CD14-positive monocyte (primary cell): Measurements from ENCODE around the gene NXPH4. TPM values are rescaled to one million over a fixed set of nuclear protein-coding genes. Genes with fewer than 3 reads are reported as not detected.

Source experiments
- DNase-seq, 3 donors: peaks; one replicate each; pipeline ENCODE4 v3.0.0-alpha.2; 2011 to 2022
- H2AFZ ChIP-seq: 2 replicates; pipeline ENCODE4 v1.6.0; 2012; ENCODE audit warnings: mild to moderate bottlenecking, low read depth, low read length, inconsistent platforms; ENCODE audit not compliant: insufficient read depth, poor library complexity, severe bottlenecking
- H3K27ac ChIP-seq, 2 donors: 1 replicate in 1 of 2; 2 replicates in 1 of 2; pipeline ENCODE4 v1.5.1; 2012 to 2013; ENCODE audit warnings: low read length in 2 of 2, control low read depth in 1 of 2, inconsistent platforms in 1 of 2, low read depth in 1 of 2, mild to moderate bottlenecking in 1 of 2
- H3K27me3 ChIP-seq, 2 donors: one replicate each; pipeline versions ENCODE4 v1.6.0 to v1.6.1; 2011 to 2013; ENCODE audit warnings: low read length in 2 of 2; ENCODE audit not compliant: control insufficient read depth in 2 of 2, insufficient read depth in 2 of 2
- H3K36me3 ChIP-seq, 2 donors: replicated peaks in 1 of 2; 1 replicate in 1 of 2; 2 replicates in 1 of 2; pipeline versions ENCODE4 v1.5.1 to v1.6.1; 2012 to 2013; ENCODE audit warnings: low read length in 2 of 2, control low read depth in 1 of 2, inconsistent platforms in 1 of 2, mild to moderate bottlenecking in 1 of 2; ENCODE audit not compliant: insufficient read depth in 2 of 2, control insufficient read depth in 1 of 2
- H3K4me1 ChIP-seq, 2 donors: 1 replicate in 1 of 2; 2 replicates in 1 of 2; pipeline versions ENCODE4 v1.5.1 to v1.6.1; 2012 to 2013; ENCODE audit warnings: low read length in 2 of 2, control low read depth in 1 of 2, inconsistent platforms in 1 of 2, mild to moderate bottlenecking in 1 of 2, moderate library complexity in 1 of 2; ENCODE audit not compliant: insufficient read depth in 2 of 2, control insufficient read depth in 1 of 2
- H3K4me2 ChIP-seq: replicated peaks from 2 replicates; pipeline ENCODE3; 2012; ENCODE audit warnings: low read length, moderate library complexity, mild to moderate bottlenecking; ENCODE audit not compliant: poor library complexity, severe bottlenecking; ENCODE audit errors: extremely low read depth
- H3K4me3 ChIP-seq, 3 experiments: fragments of 200-600 bp in 1 of 3; sonication (generic) in 1 of 3; replicated peaks in 1 of 3; 1 replicate in 2 of 3; 2 replicates in 1 of 3; pipeline ENCODE4 v1.5.1; 2011 to 2013; ENCODE audit warnings: low read length in 3 of 3, mild to moderate bottlenecking in 3 of 3, control low read depth in 2 of 3, low read depth in 2 of 3, inconsistent platforms in 1 of 3, moderate library complexity in 1 of 3
- H3K79me2 ChIP-seq: 2 replicates; pipeline ENCODE4 v1.6.0; 2012; ENCODE audit warnings: mild to moderate bottlenecking, control low read depth, inconsistent platforms, low read length, moderate library complexity; ENCODE audit not compliant: insufficient read depth
- H3K9ac ChIP-seq: 2 replicates; pipeline ENCODE4 v1.6.0; 2017; ENCODE audit warnings: low read length, mild to moderate bottlenecking; ENCODE audit not compliant: insufficient read depth, poor library complexity, severe bottlenecking
- H3K9me3 ChIP-seq, 2 donors: replicated peaks in 1 of 2; 1 replicate in 1 of 2; 2 replicates in 1 of 2; pipeline versions ENCODE4 v1.5.1 to v1.6.1; 2012 to 2013; ENCODE audit warnings: low read length in 2 of 2, control low read depth in 1 of 2; ENCODE audit not compliant: control insufficient read depth in 1 of 2, insufficient read depth in 1 of 2
- H4K20me1 ChIP-seq: 2 replicates; pipeline ENCODE4 v1.6.0; 2012; ENCODE audit warnings: mild to moderate bottlenecking, low read length, control low read depth, moderate library complexity; ENCODE audit not compliant: insufficient read depth
- H3K27ac Mint-ChIP-seq, 7 donors: one replicate each; pipeline ENCODE4 v1.8.0; 2020; ENCODE audit warnings: mild to moderate bottlenecking in 7 of 7, mixed read lengths in 7 of 7, moderate library complexity in 6 of 7, inconsistent platforms in 2 of 7
- H3K27me3 Mint-ChIP-seq, 3 donors: one replicate each; pipeline ENCODE4 v1.8.0; 2021 to 2022; ENCODE audit warnings: low read depth in 3 of 3, mild to moderate bottlenecking in 3 of 3, mixed read lengths in 3 of 3, moderate library complexity in 3 of 3, inconsistent platforms in 1 of 3
- H3K36me3 Mint-ChIP-seq, 2 donors: one replicate each; pipeline ENCODE4 v1.8.0; 2020; ENCODE audit warnings: mixed read lengths in 2 of 2, inconsistent platforms in 1 of 2, mild to moderate bottlenecking in 1 of 2
- H3K4me1 Mint-ChIP-seq: one replicate; pipeline ENCODE4 v1.8.0; 2020; ENCODE audit warnings: mild to moderate bottlenecking, mixed read lengths
- H3K4me3 Mint-ChIP-seq, 2 donors: one replicate each; pipeline ENCODE4 v1.8.0; 2020; ENCODE audit warnings: mild to moderate bottlenecking in 2 of 2, mixed read lengths in 2 of 2, moderate library complexity in 1 of 2
- H3K9me3 Mint-ChIP-seq, 7 donors: one replicate each; pipeline ENCODE4 v1.8.0; 2020 to 2022; ENCODE audit warnings: mixed read lengths in 7 of 7, mild to moderate bottlenecking in 6 of 7, moderate library complexity in 6 of 7, inconsistent platforms in 2 of 7
- CTCF ChIP-seq: fragments of 200-600 bp; IDR thresholded peaks from one replicate; pipeline ENCODE4 v1.8.0; 2022; ENCODE audit warnings: antibody characterized with exemption, mild to moderate bottlenecking
- WGBS: methylation state at CpG from one replicate; pipeline ENCODE4 v1.1.5; 2013; ENCODE audit warnings: missing lambda C conversion rate; ENCODE audit not compliant: insufficient coverage; 5-methylcytosine and 5-hydroxymethylcytosine counted together
- intact Hi-C, 2 donors: fragments of 100-400 bp; cut with micrococcal nuclease; formaldehyde crosslinking; loops; one replicate each; pipeline versions ENCODE4 v1.15.0 to v1.15.1; 2023
- polyA plus RNA-seq, 3 donors: library from polyadenylated mRNA; depleted of rRNA in 1 of 3; unstranded in 2 of 3; stranded (reverse) in 1 of 3; fragments of 300-500 nt in 2 of 3; fragments of >200 nt in 1 of 3; fragmentation: Illumina TruSeq in 2 of 3; gene quantifications; 1 replicate in 2 of 3; 2 replicates in 1 of 3; pipeline ENCODE4 v1.2.3, GENCODE V29; 2012 to 2021

NXPH4 gene
- polyA plus RNA-seq, 3 donors: not detected

- Mint-ChIP-seq H3K36me3 (peaks cover 44 to 48% of the 10 kb centered on the region in 2 donors), H3K27me3 (peaks cover 65 to 76% (median 67%) of the 10 kb centered on the region in 3 donors), H3K9me3 (peaks cover 0 to 40% (median 15%) of the 10 kb centered on the region in 7 donors), H3K27ac (no peak overlapping the region), H3K4me1 (peaks cover 64% of the 10 kb centered on the region), H3K4me3 (peak overlapping the region; percentile 50 to 87)
- H3K79me2 ChIP-seq: no peaks in the 10 kb centered on the region
- 25% methylated on average over 5 of the region's 9 CpGs for WGBS
- DNase-seq: no peak
- intact Hi-C loops: no loop called here
- H2AFZ ChIP-seq: no peak overlapping the region
- peaks cover 24 to 28% of the 10 kb centered on the region in 2 donors for H3K36me3 ChIP-seq
- TF ChIP-seq CTCF: no peak
- peaks cover 0 to 42% of the 10 kb centered on the region in 2 donors for H3K9me3 ChIP-seq
- no peak overlapping the region for H3K4me3 ChIP-seq
- no peak overlapping the region for H3K27ac ChIP-seq
- H3K27me3 ChIP-seq: peaks cover 56 to 70% of the 10 kb centered on the region in 2 donors
- H3K4me1 ChIP-seq: peaks cover 49 to 63% of the 10 kb centered on the region in 2 donors
- peaks cover 70% of the 10 kb centered on the region for H4K20me1 ChIP-seq
- H3K4me2 ChIP-seq: no peak overlapping the region
- H3K9ac ChIP-seq: no peak overlapping the region
Measured at GRCh38 chr12:57236925-57237595, 20.5 kb downstream of the NXPH4 start.

GRCh38 chr12:57237596-57237931 is 21.0 kb downstream of the NXPH4 start:
- Histone ChIP-seq H3K4me3 (no peak overlapping the region), H4K20me1 (peaks cover 75% of the 10 kb centered on the region), H3K27me3 (peaks cover 61 to 75% of the 10 kb centered on the region in 2 donors), H3K9ac (no peak overlapping the region), H3K36me3 (peaks cover 19 to 23% of the 10 kb centered on the region in 2 donors), H3K4me2 (peak overlapping the region; percentile 79), H3K9me3 (peaks cover 0 to 47% of the 10 kb centered on the region in 2 donors), H3K4me1 (peaks cover 54 to 68% of the 10 kb centered on the region in 2 donors), H3K79me2 (no peaks in the 10 kb centered on the region), H2AFZ (no peak overlapping the region), H3K27ac (no peak overlapping the region)
- Mint-ChIP-seq H3K4me3 (peak overlapping the region; percentile 50 to 87), H3K27me3 (peaks cover 70 to 81% (median 72%) of the 10 kb centered on the region in 3 donors), H3K27ac (no peak overlapping the region), H3K4me1 (peaks cover 68% of the 10 kb centered on the region), H3K36me3 (peaks cover 41 to 44% of the 10 kb centered on the region in 2 donors), H3K9me3 (peaks cover 0 to 45% (median 15%) of the 10 kb centered on the region in 7 donors)
- no peak for DNase-seq
- TF ChIP-seq CTCF: no peak
- intact Hi-C loops: no loop called here
- 20% methylated on average over 1 of the region's 5 CpGs for WGBS
